ENCODE measurements around the gene HS6ST2.

DNA sequence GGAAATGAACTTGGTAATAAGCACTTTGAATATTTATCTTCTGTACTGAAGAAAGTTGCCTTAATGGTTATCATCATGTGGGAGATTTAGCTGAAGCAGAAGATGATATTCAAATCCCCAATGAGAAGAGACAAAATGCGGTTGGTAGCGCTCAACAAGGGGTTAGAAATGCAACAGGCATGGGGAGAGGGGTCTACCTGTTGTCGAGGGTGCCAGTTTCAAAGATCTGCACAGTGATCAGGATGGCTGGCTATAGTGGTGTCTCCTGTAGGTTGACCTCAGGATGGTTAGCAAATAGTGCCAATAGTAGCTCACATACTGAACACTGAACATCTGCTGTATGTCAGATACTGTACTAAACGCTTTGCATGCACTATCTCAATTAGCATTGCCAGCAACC is 7.0 kb upstream of the HS6ST2 start:
- TF ChIP-seq LARP7 (IDR thresholded peaks at IDR 0.05) (no peak), HDAC6 (IDR thresholded peaks at IDR 0.05; ENCODE audit: unreplicated experiment) (no peak), CTCF (IDR thresholded peaks at IDR 0.05 in 2 of 3, conservative IDR thresholded peaks at IDR 0.05 in 1 of 3; ENCODE audit: control insufficient read depth in 2 of 3, extremely low read depth in 1 of 3, insufficient read depth in 1 of 3, low read depth in 3 of 3, low read length in 3 of 3) (no peak), ELK1 (IDR thresholded peaks at IDR 0.05; ENCODE audit: low read depth, low read length) (no peak), CHD2 (IDR thresholded peaks at IDR 0.05; ENCODE audit: borderline replicate concordance, low read depth, low read length) (no peak), CEBPZ (IDR thresholded peaks at IDR 0.05; ENCODE audit: low read depth, low read length) (no peak), SIX5 (IDR thresholded peaks at IDR 0.05; ENCODE audit: low read depth, low read length, severe bottlenecking) (no peak), ESRRA (IDR thresholded peaks at IDR 0.05; ENCODE audit: low read length) (no peak), NFYA (IDR thresholded peaks at IDR 0.05; ENCODE audit: borderline replicate concordance, low read depth, low read length) (no peak), NR2C2 (IDR thresholded peaks at IDR 0.05; ENCODE audit: borderline replicate concordance, control insufficient read depth, insufficient read length, low read depth) (no peak), RBBP5 (conservative IDR thresholded peaks at IDR 0.05) (no peak), ZNF274 (IDR thresholded peaks at IDR 0.05; ENCODE audit: insufficient read depth, insufficient read length) (no peak), SIN3A (IDR thresholded peaks at IDR 0.05; ENCODE audit: low read depth, low read length) (no peak), ZBTB33 (IDR thresholded peaks at IDR 0.05) (no peak)

Measured in GM12878 (cell line).